Loucy (cell line): ENCODE measurements around the gene AFF2.

Source experiments
- H2AFZ ChIP-seq: fragments of 200-600 bp; sonication (generic); 2 replicates; pipeline ENCODE4 v1.6.0; 2016; ENCODE audit warnings: antibody characterized with exemption, mild to moderate bottlenecking, low read length, moderate library complexity
- H3F3A ChIP-seq: fragments of 200-600 bp; 2 replicates; pipeline ENCODE4 v1.6.0; 2016; ENCODE audit warnings: antibody characterized with exemption, low read depth, mild to moderate bottlenecking
- H3K27me3 ChIP-seq: fragments of 200-600 bp; sonication (generic); 2 replicates; pipeline ENCODE4 v1.6.1; 2014; ENCODE audit warnings: low read length, mild to moderate bottlenecking; ENCODE audit not compliant: insufficient read depth, poor library complexity, severe bottlenecking
- H3K36me3 ChIP-seq: fragments of 200-600 bp; sonication (generic); 2 replicates; pipeline ENCODE4 v1.6.1; 2016; ENCODE audit warnings: low read length; ENCODE audit not compliant: insufficient read depth
- H3K4me1 ChIP-seq: fragments of 200-600 bp; sonication (generic); 2 replicates; pipeline ENCODE4 v1.5.1; 2014; ENCODE audit warnings: low read length, mild to moderate bottlenecking; ENCODE audit not compliant: insufficient read depth, poor library complexity, severe bottlenecking
- H3K4me2 ChIP-seq: fragments of 200-600 bp; sonication (generic); 2 replicates; pipeline ENCODE4 v1.6.0; 2014; ENCODE audit warnings: antibody characterized with exemption, low read length, low read depth, mild to moderate bottlenecking; ENCODE audit not compliant: poor library complexity, severe bottlenecking
- H3K4me3 ChIP-seq: fragments of 200-600 bp; sonication (generic); 2 replicates; pipeline ENCODE4 v1.5.1; 2014; ENCODE audit warnings: low read length, mild to moderate bottlenecking, mixed read lengths; ENCODE audit not compliant: poor library complexity, severe bottlenecking
- H3K79me2 ChIP-seq: fragments of 200-600 bp; sonication (generic); 2 replicates; pipeline ENCODE4 v1.6.1; 2014; ENCODE audit warnings: low read length; ENCODE audit not compliant: insufficient read depth
- H3K9ac ChIP-seq: fragments of 200-600 bp; sonication (generic); 2 replicates; pipeline ENCODE4 v1.6.0; 2014; ENCODE audit warnings: mild to moderate bottlenecking, low read depth, low read length, moderate library complexity; ENCODE audit not compliant: poor library complexity, severe bottlenecking
- H3K9me2 ChIP-seq: fragments of 200-600 bp; sonication (generic); replicated peaks from 2 replicates; pipeline ENCODE4 v1.6.1; 2016; ENCODE audit warnings: low read depth, low read length, mixed read lengths
- H3K9me3 ChIP-seq: fragments of 200-600 bp; sonication (generic); 2 replicates; pipeline ENCODE4 v1.6.1; 2014; ENCODE audit warnings: mild to moderate bottlenecking, antibody characterized with exemption, low read length, low read depth; ENCODE audit not compliant: insufficient read depth
- H4K20me1 ChIP-seq: fragments of 200-600 bp; sonication (generic); 2 replicates; pipeline ENCODE4 v1.6.0; 2014; ENCODE audit warnings: antibody characterized with exemption, low read length, mild to moderate bottlenecking; ENCODE audit not compliant: insufficient read depth, poor library complexity, severe bottlenecking
- EZH2phosphoT487 ChIP-seq: fragments of 200-600 bp; IDR thresholded peaks from 2 replicates; pipeline ENCODE4 v1.6.1; 2018; ENCODE audit warnings: antibody characterized with exemption, mild to moderate bottlenecking, moderate library complexity, borderline replicate concordance
- TF ChIP-seq, protein P1 (sequence below): fragments of 200-600 bp; sonication (generic); conservative IDR thresholded peaks from 2 replicates; pipeline ENCODE4 v1.5.1; 2014; ENCODE audit warnings: mild to moderate bottlenecking, antibody characterized with exemption, low read length

Gene AFF2

DNA sequence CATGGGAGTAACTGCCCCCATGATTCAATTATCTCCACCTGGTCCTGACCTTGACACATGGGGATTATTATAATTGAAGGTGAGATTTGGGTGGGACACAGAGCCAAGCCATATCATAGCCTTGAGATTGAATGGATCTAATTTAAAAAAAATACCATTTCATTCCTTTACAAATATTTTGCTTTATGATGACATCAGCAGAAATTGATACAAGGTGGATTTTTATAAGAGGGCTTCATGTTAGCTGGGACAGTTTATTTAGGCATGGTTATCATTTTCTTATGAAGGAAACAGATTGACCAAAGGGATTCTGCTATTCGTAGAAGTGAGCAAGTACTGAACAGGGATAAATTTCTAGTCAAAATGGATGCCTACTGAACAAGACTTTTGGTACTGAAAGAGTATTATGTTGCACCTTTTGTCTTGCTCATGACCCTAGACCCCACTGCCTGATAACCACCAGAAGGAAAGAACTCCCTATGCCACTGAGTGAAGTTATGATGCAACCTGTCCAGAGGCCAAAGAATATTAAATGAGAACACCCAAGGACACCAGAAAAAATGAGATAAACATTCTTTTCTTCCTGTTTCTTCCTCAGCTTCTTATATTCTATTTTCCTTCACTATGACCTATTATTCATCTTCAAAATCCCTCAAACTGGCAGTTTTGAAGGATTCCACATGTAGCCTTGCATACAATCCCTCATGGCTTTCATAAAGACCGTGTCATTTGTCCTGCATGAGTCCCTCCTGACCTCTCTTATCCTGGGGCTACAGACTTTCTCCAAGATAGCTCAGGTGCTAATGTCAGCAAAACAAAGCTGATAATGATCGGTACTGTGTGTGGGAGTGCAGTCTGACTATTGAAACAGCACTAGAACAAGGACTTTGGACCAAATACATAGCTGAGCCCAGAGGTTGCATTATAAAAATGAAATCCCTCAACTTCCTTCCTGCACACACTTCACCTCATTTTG, 118.3 kb downstream of the AFF2 start:
- Histone ChIP-seq H3K36me3 (no peaks in the 10 kb centered on the region), H3K27me3 (no peaks in the 10 kb centered on the region), H3K9me2 (no peaks in the 10 kb centered on the region), H3K79me2 (peaks cover 69% of the 10 kb centered on the region), H3K4me3 (no peak overlapping the region), H3K9me3 (no peaks in the 10 kb centered on the region), H3F3A (no peaks in the 10 kb centered on the region), H3K4me1 (peaks cover 22% of the 10 kb centered on the region), H3K9ac (no peak overlapping the region), H2AFZ (no peak overlapping the region), H4K20me1 (peaks cover 24% of the 10 kb centered on the region), H3K4me2 (peak overlapping the region; percentile 34)
- no peak for TF ChIP-seq EZH2phosphoT487
- TF ChIP-seq, protein P1, sequence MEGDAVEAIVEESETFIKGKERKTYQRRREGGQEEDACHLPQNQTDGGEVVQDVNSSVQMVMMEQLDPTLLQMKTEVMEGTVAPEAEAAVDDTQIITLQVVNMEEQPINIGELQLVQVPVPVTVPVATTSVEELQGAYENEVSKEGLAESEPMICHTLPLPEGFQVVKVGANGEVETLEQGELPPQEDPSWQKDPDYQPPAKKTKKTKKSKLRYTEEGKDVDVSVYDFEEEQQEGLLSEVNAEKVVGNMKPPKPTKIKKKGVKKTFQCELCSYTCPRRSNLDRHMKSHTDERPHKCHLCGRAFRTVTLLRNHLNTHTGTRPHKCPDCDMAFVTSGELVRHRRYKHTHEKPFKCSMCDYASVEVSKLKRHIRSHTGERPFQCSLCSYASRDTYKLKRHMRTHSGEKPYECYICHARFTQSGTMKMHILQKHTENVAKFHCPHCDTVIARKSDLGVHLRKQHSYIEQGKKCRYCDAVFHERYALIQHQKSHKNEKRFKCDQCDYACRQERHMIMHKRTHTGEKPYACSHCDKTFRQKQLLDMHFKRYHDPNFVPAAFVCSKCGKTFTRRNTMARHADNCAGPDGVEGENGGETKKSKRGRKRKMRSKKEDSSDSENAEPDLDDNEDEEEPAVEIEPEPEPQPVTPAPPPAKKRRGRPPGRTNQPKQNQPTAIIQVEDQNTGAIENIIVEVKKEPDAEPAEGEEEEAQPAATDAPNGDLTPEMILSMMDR, result no peak

DNA sequence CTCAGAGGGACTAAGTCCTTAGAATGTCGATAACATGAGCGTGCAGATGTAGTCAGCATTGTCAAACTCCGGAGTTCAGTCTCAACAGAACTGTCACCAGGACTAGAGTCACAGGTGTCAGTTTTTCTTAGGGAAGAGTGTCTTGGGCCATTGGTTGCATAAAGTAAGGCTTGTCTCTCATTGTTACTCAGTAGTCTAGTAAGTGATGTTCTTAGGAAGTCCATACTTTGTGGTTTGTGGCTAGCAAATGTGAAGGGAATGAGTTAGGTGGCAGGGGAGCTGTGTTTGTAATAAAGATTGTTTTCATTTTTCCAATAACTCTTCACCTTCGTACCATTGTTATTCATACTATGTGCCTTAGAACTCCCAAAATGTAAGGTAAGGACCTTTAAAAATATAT, 119.6 kb downstream of the AFF2 start:
- peaks cover 22% of the 10 kb centered on the region for H3K4me1 ChIP-seq
- H3K27me3 ChIP-seq, result no peaks in the 10 kb centered on the region
- peaks cover 30% of the 10 kb centered on the region for H4K20me1 ChIP-seq
- TF ChIP-seq, protein P1, result no peak
- no peak for TF ChIP-seq EZH2phosphoT487
- no peak overlapping the region for H2AFZ ChIP-seq
- H3K4me3 ChIP-seq, result no peak overlapping the region
- no peaks in the 10 kb centered on the region for H3K9me3 ChIP-seq
- H3F3A ChIP-seq, result no peaks in the 10 kb centered on the region
- peaks cover 75% of the 10 kb centered on the region for H3K79me2 ChIP-seq
- peak overlapping the region; percentile 37 for H3K4me2 ChIP-seq
- H3K9me2 ChIP-seq, result no peaks in the 10 kb centered on the region
- no peak overlapping the region for H3K9ac ChIP-seq
- H3K36me3 ChIP-seq, result no peaks in the 10 kb centered on the region

- H3K36me3 ChIP-seq, result no peaks in the 10 kb centered on the region
- H3K4me2 ChIP-seq, result no peak overlapping the region
- H2AFZ ChIP-seq, result no peak overlapping the region
- no peaks in the 10 kb centered on the region for H3K27me3 ChIP-seq
- no peak overlapping the region for H3K4me3 ChIP-seq
- H3F3A ChIP-seq, result no peaks in the 10 kb centered on the region
- no peaks in the 10 kb centered on the region for H3K9me3 ChIP-seq
- H3K9ac ChIP-seq, result no peak overlapping the region
- TF ChIP-seq EZH2phosphoT487, result no peak
- TF ChIP-seq, protein P1, result no peak
- peaks cover 88% of the 10 kb centered on the region for H3K79me2 ChIP-seq
- peaks cover 23% of the 10 kb centered on the region for H4K20me1 ChIP-seq
- H3K9me2 ChIP-seq, result no peaks in the 10 kb centered on the region
- H3K4me1 ChIP-seq, result peaks cover 8% of the 10 kb centered on the region
These were observed 124.6 kb downstream of the AFF2 start for GRCh38 chrX:148624951-148625474.
